ENCODE data around the gene CADM1.

GRCh38 chr11:115185931-115186330 lies 318.3 kb downstream of the CADM1 start:
- no peak for TF ChIP-seq CTCF (IDR thresholded peaks at IDR 0.05)
- no peak for TF ChIP-seq POLR2A (IDR thresholded peaks at IDR 0.05)
- no peak for TF ChIP-seq EP300 (IDR thresholded peaks at IDR 0.05)
